ENCODE data around the gene OR2L5.

Gene OR2L5

GRCh38 chr1:248013229-248013710 lies at the start of gene OR2L5:
TSS of gene OR2L5 (plus strand) at chr1:248013660. CDS start at chr1:248021948, 8,288 bp downstream.
- no peak for DNase-seq (ENCODE audit: low spot score)

- DNase-seq (ENCODE audit: low spot score), result no peak
Measured at GRCh38 chr1:247964933-247965332, 48.5 kb upstream of the OR2L5 start, which contains the start of gene OR2AK2. TSS of gene OR2AK2 (plus strand) at chr1:247965233. CDS start at chr1:247965377, 144 bp downstream.

DNA sequence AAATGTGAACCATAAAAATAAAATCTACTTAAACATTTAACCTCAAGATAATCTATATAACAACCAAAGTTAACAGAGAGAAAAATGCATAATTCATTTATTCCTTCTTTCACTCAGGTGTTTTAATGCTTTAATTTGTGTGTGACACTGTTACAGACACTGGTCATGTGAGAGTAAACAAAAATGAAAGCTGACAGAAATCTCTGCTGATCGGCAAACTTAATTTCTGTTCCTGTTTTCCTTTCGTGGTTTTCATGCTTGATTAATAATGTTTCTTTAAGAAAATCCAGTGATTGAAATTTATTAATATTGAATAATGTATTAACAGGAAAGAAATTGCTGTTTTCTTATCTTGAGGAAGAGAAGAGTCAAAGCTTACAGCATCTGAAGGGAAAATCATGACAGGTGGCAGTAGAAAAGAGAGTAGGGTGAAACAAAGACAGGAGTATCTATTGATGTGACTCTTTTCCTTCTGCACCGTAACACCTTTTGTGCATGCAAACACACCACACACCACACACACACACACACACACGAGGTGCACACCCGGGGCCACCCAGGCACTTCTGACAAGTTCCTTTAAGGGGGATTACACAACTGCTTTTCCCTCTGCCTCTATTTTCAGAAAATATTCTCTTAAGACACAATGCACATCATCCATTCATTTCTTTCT lies 46.8 kb upstream of the OR2L5 start:
- no peak for DNase-seq (ENCODE audit: low spot score)

GRCh38 chr1:247992986-247993385 lies 20.5 kb upstream of the OR2L5 start:
- no peak for DNase-seq (ENCODE audit: low spot score)

- no peak for DNase-seq (ENCODE audit: low spot score)
Measured at GRCh38 chr1:247998811-247999210, 14.6 kb upstream of the OR2L5 start.

DNA sequence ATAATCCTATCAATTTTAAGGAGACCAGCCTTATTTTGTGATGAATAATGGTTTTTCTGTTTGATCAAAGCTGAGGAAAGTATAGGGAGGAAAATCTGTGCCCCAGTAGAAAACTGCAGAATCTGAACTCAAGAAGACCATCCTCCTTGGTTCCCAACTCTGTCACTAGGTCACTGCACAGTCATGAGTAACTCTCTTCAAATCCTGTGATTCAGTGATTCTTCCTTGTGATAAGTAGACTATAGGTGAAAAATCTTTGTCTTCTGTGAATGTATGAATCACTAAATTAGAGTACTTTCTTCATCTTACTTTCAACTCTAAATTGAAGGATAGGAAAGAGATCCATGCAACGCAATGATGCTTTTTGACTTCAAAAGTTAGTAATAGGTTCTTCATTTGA lies 13.3 kb upstream of the OR2L5 start:
- no peak for DNase-seq (ENCODE audit: low spot score)

DNA sequence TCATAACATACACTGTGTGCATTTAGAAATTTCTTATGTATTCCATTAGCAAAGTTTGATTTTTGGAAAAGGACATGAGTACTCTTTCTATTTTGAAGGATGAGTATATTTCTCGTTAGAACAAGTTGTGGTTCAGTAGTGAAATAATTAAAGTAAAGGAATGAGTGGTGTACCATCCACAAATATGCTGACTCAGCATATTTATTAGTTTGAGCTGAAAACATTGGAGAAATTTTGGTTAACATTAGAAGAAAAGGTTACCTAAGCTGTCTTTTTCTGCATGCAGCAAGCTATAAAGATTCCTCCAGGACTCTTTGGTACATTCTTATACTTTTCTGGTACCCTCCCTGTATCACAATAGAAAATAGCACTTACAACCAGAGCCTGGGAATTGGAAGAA lies 5.7 kb upstream of the OR2L5 start:
- peak; percentile 15 for DNase-seq (ENCODE audit: low spot score)

- no peak for DNase-seq (ENCODE audit: low spot score)
Measured at GRCh38 chr1:248009681-248010080, 3.8 kb upstream of the OR2L5 start.

GRCh38 chr1:248015803-248016202 lies 2.3 kb downstream of the OR2L5 start:
- no peak for DNase-seq (ENCODE audit: low spot score)

DNA sequence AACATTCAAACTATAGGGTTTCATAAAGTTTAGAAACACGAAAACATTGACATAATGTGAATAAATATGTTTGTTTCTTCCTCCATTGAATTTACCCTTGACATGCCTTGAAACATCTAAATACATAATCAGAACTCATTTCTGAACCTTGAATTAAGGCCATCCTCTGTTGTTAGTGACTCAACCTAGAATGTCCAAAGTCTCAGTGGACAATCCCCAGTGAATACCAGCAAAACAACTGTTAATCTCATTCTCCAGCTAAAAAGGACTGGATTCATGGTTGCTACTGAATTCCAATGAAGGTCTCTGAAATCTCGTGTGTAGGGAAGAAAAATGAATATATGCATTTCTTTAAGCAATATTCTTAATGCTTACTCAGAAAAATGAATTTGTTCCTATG lies 16.3 kb downstream of the OR2L5 start, which contains the start of gene OR2L2:
Gene OR2L2 (plus strand): TSS at position 301 of the 400 bp plus-strand sequence. CDS start 8,198 bp downstream, outside the sequence.
- no peak for DNase-seq (ENCODE audit: low spot score)

GRCh38 chr1:248045209-248045608 lies 31.7 kb downstream of the OR2L5 start:
- no peak for DNase-seq (ENCODE audit: low spot score)

- DNase-seq (ENCODE audit: low spot score), result no peak
Measured at GRCh38 chr1:248046536-248046935, 33.1 kb downstream of the OR2L5 start, which contains the start of gene OR2L3. TSS of gene OR2L3 (plus strand) at chr1:248046836. CDS start at chr1:248060682, 13,846 bp downstream.

DNA sequence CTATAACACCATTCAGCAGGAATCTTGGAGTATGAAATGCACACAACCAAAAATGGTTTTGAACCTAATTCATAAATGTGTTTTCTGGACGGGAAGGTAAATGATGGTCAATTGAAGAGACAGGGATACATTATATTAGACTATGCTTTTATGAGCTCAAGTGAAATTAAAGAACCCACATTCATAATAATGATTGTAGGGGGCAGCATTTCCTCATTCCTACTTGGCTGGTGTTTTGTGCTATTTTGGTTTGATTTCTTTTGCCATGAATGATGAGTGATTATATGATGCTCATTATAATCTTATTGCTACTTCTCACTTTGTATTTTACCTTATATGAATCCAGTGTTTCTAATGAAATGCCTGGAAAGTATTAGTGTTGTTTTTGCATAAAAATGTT lies 33.5 kb downstream of the OR2L5 start:
- DNase-seq (ENCODE audit: low spot score), result no peak

DNA sequence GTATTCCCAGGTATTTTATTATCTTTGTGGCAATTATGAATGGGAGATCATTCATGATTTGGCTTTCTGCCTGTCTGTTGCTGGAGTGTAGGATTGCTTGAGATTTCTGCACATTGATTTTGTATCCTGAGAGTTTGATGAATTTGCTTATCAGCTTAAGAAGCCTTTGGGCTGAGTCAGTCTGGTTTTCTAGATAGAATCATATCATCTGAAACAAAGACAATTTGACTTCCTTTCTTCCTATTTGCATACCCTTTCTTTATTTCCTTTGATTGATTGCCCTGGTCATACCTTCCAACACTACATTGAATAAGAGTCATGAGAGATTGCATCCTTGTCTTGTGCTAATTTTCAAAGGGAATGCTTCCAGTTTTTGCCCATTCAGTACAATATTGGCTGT lies 41.2 kb downstream of the OR2L5 start:
- no peak for DNase-seq (ENCODE audit: low spot score)

GRCh38 chr1:248055261-248055660 lies 41.8 kb downstream of the OR2L5 start:
- no peak for DNase-seq (ENCODE audit: low spot score)

- DNase-seq (ENCODE audit: low spot score), result no peak
Measured at GRCh38 chr1:248065071-248065470, 51.6 kb downstream of the OR2L5 start.

GRCh38 chr1:248065604-248066003 lies 52.1 kb downstream of the OR2L5 start:
- DNase-seq (ENCODE audit: low spot score), result peak; percentile 14

Measured in hematopoietic multipotent progenitor cell treated with erythropoietin and hydrocortisone succinate and interleukin-3 and kit ligand, for 17 days (in vitro differentiated cells).